ENCODE results near the gene TSHZ1.

The TSHZ1 gene

GRCh38 chr18:75206452-75207309 lies 3.9 kb upstream of the TSHZ1 start:
- no peak for TF ChIP-seq CTCF (conservative IDR thresholded peaks at IDR 0.05; ENCODE audit: low read depth)
- DNase-seq (ENCODE audit: low spot score): no peak
- ChIA-PET POLR2A (ENCODE audit: low non-redundant PET) (no interaction called here), CTCF (interaction anchor here (0.5 kb wide), 1 partner anchor 346 kb away, joined by 4 read pairs; no protein-coding TSS in a partner anchor)
- peak overlapping the region; percentile 100 for H3K27ac ChIP-seq

- no peak for DNase-seq (ENCODE audit: low spot score)
- H3K27ac ChIP-seq: peak overlapping the region; percentile 100
- POLR2A ChIA-PET (ENCODE audit: low non-redundant PET): no interaction called here
- CTCF ChIA-PET: interaction anchor here (0.5 kb wide), 1 partner anchor 345 kb away, joined by 4 read pairs; no protein-coding TSS in a partner anchor
- no peak for TF ChIP-seq CTCF (conservative IDR thresholded peaks at IDR 0.05; ENCODE audit: low read depth)
These were observed 3.1 kb upstream of the TSHZ1 start for GRCh38 chr18:75207310-75208154.

DNA sequence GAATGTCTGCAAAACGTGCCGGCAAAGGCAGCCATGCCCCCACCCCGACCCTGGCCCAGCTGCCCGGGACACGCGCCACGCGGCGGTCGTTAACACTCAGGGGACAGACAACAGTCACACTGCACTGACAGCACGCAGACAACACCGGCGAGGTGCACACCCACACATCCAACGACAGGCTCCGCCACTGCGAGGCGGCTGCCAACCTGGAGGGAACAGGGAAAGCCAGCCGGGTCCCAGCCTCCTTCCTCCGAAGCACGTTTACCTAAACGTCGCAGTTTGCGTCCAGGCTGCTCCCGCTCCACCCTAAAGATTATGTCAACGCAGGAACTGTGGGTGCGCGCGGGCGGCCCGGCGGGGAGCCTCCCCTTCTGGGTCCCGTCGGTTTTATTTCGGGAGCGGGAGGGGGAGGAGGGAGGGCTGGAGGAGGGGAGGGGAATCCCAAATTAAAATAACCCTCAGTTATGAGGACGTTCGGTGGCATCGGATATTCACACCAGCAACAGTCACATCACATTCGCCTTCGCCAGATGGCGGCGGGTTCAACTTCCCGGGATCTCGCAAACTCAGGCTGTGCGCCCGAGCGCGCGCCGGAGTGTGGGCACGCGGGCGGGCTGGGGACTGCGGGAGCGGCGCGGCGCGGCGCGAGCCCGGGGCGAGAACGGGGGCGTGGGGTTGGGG lies 2.3 kb upstream of the TSHZ1 start:
- no peak for TF ChIP-seq CTCF (conservative IDR thresholded peaks at IDR 0.05; ENCODE audit: low read depth)
- H3K27ac ChIP-seq: peak overlapping the region; percentile 100
- ChIA-PET CTCF (no interaction called here), POLR2A (ENCODE audit: low non-redundant PET) (no interaction called here)
- no peak for DNase-seq (ENCODE audit: low spot score)

DNA sequence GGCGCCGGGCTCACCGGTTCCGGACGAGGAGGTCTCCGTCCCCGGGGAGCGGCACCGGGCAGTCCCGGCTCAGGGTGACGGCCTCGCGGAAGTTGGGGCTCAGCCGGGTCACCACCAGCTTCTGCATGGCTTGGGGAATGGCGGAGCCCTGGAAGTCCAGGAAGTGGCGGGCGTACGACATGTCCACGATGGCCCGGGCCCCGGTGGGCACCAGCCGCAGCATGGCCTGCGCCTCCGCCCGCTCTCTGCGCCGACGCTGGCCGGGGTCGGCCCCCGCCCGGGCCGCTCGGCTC lies 1.8 kb upstream of the TSHZ1 start:
- ChIA-PET CTCF (no interaction called here), POLR2A (ENCODE audit: low non-redundant PET) (interaction anchor here (0.6 kb wide), 2 partner anchors 36 to 519 kb away, joined by 5 read pairs; no protein-coding TSS in a partner anchor)
- TF ChIP-seq CTCF (conservative IDR thresholded peaks at IDR 0.05; ENCODE audit: low read depth): no peak
- no peak for DNase-seq (ENCODE audit: low spot score)
- H3K27ac ChIP-seq: peak overlapping the region; percentile 100

GRCh38 chr18:75209129-75209950 lies 1.3 kb upstream of the TSHZ1 start, which contains the start of gene PTGR3:
Gene PTGR3 (minus strand): TSS chr18:75209139. CDS start chr18:75209058, 81 bp downstream.
- ChIA-PET CTCF (no interaction called here), POLR2A (ENCODE audit: low non-redundant PET) (interaction anchor here (0.6 kb wide), 2 partner anchors 36 to 520 kb away, joined by 5 read pairs; no protein-coding TSS in a partner anchor)
- H3K27ac ChIP-seq: peak within 1 kb of the TSS; percentile 100
- no peak for TF ChIP-seq CTCF (conservative IDR thresholded peaks at IDR 0.05; ENCODE audit: low read depth)
- peak; percentile 83 for DNase-seq (ENCODE audit: low spot score)
